GM21576 (cell line): ENCODE measurements around the gene NUMA1.

Experiments used
- ATAC-seq: cut with Tn5 transposase; IDR thresholded peaks from one replicate; pipeline ENCODE4 v1.9.1; 2021; ENCODE audit warnings: mild to moderate bottlenecking, moderate library complexity; ENCODE audit not compliant: unreplicated experiment

The NUMA1 gene

GRCh38 chr11:72024069-72024754, 56.1 kb downstream of the NUMA1 start:
- ATAC-seq, result no peak

GRCh38 chr11:72023335-72023734, 57.0 kb downstream of the NUMA1 start:
- no peak for ATAC-seq

GRCh38 chr11:72018171-72018570, 62.2 kb downstream of the NUMA1 start:
- ATAC-seq, result no peak

- ATAC-seq, result no peak
These were observed 64.8 kb downstream of the NUMA1 start for GRCh38 chr11:72015511-72016061.

- no peak for ATAC-seq
These were observed 65.5 kb downstream of the NUMA1 start for GRCh38 chr11:72014761-72015320.

- ATAC-seq, result no peak
These were observed 66.3 kb downstream of the NUMA1 start for GRCh38 chr11:72013765-72014711.

GRCh38 chr11:72012897-72013721, 67.2 kb downstream of the NUMA1 start:
- ATAC-seq, result no peak

- no peak for ATAC-seq
These were observed 68.2 kb downstream of the NUMA1 start for GRCh38 chr11:72012091-72012630.

- no peak for ATAC-seq
These were observed 69.7 kb downstream of the NUMA1 start for GRCh38 chr11:72010529-72011233.

GRCh38 chr11:72009156-72009555, 71.2 kb downstream of the NUMA1 start:
- ATAC-seq, result no peak

GRCh38 chr11:72008728-72009127, 71.6 kb downstream of the NUMA1 start:
- ATAC-seq, result no peak

GRCh38 chr11:72007587-72007986, 72.8 kb downstream of the NUMA1 start:
- no peak for ATAC-seq

GRCh38 chr11:72007089-72007476, 73.3 kb downstream of the NUMA1 start:
- no peak for ATAC-seq

- ATAC-seq, result no peak
These were observed 73.8 kb downstream of the NUMA1 start for GRCh38 chr11:72006309-72007088.

GRCh38 chr11:72005347-72006260, 74.7 kb downstream of the NUMA1 start:
- no peak for ATAC-seq

- no peak for ATAC-seq
These were observed 75.6 kb downstream of the NUMA1 start for GRCh38 chr11:72004515-72005346.

GRCh38 chr11:72003776-72004171, 76.6 kb downstream of the NUMA1 start:
- ATAC-seq, result no peak
